Motor neuron (in vitro differentiated cells): ENCODE results near the gene CPZ. TPM values are rescaled to one million over a fixed set of nuclear protein-coding genes. Genes with fewer than 3 reads are reported as not detected.

Experiments
- total RNA-seq, 8 experiments: library from RNA; unstranded; fragments of 300-600 nt; gene quantifications; 2 replicates each; pipeline versions ENCODE4 v1.2.3 to v1.2.4, GENCODE V29; 2022

CPZ gene
- total RNA-seq, 8 experiments from 2014 or later: 0.11 to 48.4 (median 1.4) TPM; not detected in 2

Other genes starting within 250 kb of the CPZ start
- 10 to 100 TPM in 6 of 8 experiments, 1 to 10 TPM in 2; 6.9 to 19.7 (median 12.6) TPM for gene ACOX3, start 152.0 kb upstream of the CPZ start, total RNA-seq
- 10 to 100 TPM in 4 of 8 experiments, 1 to 10 TPM in 4; 7.9 to 18.4 (median 11.1) TPM for gene TRMT44, start 152.0 kb upstream of the CPZ start, total RNA-seq
- gene GPR78, start 12.4 kb upstream of the CPZ start, total RNA-seq: 1 to 10 TPM in 2 of 8 experiments, under 1 TPM in 6; 0.05 to 1.9 (median 0.59) TPM